Skin of body (tissue), 2 donors: ENCODE data around the gene ACOXL. TPM values are rescaled to one million over a fixed set of nuclear protein-coding genes. Genes with fewer than 3 reads are reported as not detected.

ENCODE experiments used
- DNase-seq: peaks from one replicate; lab custom pipeline; 2025; lab: John Stamatoyannopoulos, UW
- total RNA-seq: library from RNA; depleted of rRNA; stranded (reverse); fragments of >200 nt; gene quantifications from one replicate; pipeline ENCODE4 v1.2.3, GENCODE V29; 2014

The ACOXL gene
- total RNA-seq, 1 donor from 2014 or later, result 0.30 TPM

DNA sequence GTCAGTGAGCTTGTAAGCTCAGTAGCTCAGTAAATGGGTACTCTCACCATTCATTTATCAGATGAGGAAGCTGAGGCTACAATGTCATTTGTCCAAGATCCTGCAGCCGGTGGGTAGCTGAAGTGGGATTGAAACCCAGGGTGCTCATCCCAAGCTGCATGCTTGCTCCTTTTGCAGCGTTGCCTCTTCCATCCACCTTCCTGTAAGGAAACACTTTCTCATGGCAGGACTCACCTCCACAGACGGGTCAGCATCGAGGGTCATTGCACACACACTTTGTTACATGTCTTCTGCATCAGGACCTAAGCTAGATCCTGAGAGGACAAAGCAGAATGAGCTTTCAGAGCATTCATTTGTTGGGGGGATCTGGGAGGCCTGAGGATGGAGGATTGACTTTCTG, 60.7 kb downstream of the ACOXL start:
- no peak for DNase-seq

DNA sequence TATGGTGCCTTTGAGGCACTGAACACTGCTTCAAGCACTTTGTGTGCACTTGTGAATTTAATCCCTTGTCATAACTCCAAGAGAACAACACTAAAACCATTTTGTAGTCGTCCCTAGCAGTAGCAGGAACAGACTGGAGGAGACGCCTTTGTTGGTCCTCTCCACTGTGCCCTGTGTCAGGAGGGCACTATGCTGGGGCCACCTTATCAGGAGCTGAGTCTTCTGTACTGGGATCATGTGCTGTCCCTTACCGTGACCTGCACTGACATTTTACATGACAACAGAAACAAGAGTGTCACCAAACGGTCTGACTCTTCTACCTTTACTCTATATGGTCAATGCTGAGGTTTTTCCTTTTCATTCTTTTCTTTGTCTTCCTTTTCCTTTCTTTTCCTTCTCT, 62.0 kb downstream of the ACOXL start:
- DNase-seq, result no peak

DNA sequence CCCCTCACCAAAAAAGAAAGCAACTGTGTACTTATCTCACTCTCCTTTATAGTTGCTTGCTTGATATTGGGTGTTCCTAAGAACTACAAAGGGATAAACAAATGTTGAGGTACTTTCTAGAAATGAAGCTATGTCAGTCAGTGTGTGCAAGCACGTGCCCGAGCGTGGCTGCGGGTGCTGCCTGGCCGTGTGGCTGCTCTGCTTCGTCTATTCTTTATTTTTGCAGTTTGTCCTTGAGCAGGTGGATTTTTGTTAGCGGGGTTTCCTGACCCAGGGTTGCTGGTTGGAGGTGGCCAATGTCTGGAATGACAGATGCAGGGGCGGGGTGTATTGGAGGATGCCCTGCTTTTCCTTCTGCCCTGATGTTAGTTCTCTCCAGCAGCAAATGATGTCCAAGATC, 62.6 kb downstream of the ACOXL start:
- no peak for DNase-seq

DNA sequence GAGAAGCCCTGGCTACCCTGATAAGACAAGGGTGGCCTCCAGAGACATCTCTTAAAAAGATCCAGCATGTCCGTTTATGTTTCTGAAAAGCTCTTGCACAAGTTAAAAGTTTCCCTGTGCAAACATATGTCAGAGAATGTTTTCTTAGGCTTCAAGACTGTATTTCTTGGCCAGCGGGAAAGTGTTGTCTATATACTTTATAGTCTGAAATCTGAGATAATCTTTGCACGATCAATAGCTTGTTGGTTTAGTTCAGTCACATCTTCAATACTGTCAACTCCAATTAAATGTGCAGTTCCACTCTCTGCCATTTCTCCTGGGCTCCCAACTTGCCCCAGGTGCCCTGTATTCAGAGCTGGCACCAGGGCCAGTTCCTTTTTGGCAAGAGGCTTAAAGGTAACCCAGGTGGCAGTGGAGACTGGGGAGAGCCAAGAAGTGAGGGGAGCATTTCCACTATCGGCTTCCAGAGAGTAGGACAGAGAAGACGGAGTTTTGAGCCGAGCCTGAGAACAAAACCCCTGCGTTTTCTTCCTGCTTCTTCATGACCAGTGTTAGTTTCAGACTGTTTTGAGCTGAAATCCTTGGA, 64.4 kb downstream of the ACOXL start:
- peak; percentile 32 for DNase-seq

DNA sequence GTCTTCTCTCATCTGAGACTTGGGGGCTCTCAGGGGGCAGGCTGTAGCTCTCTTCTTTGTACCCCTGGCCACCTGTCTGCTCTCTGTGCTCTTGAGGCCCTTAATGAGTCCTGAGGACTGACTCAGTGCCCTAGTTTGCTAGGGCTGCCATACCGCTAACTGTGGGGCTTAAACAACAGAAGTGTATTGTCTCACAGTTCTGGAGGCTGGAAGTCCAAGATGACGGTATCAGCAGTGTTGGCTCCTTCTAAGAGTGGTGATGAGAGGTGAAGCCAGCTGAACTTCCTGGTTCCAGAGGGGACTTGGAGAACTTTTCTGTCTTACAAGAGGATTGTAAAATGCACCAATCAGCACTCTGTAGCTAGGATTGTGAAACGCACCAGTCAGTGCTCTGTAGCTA, 67.0 kb downstream of the ACOXL start:
- no peak for DNase-seq

DNA sequence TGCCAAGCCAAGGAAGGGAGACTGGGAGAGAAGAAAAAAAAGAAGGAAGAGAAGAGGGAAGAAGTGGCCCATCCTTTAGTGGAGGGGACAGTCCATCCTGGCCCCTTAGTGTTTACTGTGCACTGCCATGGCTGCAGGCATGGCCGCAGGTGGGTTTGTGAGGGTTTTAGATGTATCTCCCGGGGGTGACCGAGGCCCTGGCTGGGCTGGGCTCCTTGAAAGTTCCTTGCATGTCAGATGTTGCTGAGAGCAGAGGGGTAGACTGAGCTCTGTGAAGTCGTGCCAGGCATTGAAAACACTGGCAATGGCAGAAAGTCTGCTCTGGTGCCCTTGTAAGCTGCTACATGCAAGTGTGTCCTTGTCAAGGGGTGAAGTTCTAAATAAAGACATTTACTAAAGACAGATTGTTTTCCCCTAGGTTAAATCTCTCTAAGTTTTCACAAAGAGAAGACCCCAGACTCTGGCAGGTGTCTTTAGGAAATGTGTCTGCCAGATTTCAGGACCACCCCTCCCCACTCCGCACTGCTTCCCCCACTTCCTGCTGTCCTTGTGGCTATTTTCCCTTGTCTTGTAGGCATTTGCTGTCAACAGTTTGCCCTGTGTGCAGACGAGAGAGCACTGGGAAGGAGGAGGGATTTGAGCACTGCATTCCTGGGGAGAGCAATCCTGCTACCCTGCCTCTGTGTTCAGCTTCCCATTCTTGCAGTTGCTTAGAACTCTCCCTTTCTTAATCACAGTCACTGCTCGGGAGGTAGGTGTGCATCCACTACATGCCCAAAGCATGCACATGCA, 68.4 kb downstream of the ACOXL start:
- no peak for DNase-seq

DNA sequence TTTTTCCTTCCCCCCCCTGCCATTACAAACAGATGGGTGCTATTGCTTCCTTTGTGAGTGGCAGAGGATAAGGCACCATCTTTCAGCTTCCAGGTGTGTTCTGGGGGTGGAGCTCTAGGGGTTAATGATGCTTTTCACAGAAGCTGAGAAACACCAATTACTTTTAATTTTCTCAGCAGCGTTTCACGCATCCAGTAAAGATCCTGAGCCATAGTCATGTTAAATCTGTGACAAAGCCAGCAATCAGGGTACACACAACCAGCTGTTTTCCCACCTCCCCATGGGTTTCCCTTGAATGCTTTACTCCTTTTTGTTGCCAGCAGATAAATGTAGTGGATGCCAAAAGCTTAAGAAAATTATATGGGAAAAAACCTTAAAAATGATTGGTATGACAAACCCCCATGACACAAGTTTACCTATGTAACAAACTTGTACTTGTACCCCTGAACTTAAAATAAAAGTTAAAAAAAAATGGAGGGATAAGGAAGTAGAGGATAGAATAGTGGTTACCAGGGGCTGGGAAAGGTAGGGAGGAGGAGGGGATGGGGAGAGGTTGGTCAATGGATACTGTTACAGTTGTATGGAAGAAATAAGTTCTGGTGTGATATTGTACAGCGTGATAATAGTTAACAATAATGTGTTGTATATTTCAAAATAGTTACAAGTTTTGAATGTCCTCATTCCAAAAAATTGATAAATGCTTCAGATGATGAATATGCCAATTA, 70.0 kb downstream of the ACOXL start:
- DNase-seq, result no peak

DNA sequence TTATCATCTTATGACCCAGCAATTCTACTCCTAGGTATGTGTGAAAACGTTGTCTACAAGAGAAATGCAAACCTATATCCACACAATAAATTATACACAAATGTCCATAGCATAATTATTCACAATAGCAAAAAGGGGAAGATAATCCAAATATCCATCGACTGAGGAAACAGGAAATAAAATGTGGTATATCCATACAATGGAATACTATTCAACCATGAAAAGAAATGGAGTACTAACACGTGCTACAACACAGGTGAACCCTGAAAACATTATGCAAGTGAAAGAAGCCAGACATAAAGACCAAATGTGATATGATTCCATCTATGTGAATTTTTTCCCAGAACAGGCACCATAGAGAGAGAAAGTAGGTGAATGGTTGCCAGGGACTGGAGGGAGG, 72.1 kb downstream of the ACOXL start:
- no peak for DNase-seq

DNA sequence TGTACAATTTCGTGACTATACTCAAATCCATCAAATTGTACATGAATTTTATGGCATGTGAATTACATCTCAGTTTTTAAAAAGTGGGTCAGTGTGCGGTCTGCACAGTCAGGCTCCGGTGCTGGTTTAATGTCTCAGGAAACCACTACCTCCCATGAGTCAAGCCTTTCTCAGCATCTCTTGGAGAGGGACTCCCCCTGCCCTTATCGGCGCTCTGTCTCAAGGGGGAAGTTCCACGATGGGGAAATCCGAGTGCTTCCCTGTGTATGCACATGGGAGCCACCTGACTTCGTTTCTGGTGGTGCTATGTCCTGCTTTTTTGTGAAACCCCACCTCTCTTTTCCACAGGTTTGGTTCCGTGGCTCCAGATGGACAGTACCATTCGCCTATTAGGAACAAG, 72.5 kb downstream of the ACOXL start:
- DNase-seq, result no peak

DNA sequence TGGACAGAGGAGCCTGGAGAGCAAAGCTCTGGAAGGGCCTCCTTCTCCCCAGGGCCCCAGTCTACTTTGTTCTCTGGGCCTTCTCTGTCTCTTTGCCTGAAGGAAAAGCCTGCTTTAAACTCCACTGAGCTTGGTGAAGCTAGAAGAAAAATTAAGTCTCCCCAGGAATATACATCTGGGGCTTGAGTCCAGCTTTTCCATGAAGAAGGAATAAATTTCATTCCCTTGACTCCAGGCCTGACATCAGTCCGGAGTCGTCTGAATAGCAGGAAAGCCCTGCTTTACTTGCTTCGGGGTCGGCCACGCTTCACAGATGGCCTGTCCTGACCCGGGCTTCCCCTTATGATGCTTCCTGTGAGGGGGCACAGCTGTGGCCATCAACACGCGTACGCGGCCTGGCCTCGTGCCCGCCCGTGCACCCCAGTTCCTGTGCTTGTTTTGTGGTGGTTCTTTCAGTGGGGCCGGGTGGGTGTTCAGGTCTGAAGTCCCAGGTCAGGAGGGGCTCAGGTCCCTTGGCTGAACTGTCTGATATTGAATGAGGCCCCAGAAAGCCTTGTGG, 73.6 kb downstream of the ACOXL start:
- no peak for DNase-seq

DNA sequence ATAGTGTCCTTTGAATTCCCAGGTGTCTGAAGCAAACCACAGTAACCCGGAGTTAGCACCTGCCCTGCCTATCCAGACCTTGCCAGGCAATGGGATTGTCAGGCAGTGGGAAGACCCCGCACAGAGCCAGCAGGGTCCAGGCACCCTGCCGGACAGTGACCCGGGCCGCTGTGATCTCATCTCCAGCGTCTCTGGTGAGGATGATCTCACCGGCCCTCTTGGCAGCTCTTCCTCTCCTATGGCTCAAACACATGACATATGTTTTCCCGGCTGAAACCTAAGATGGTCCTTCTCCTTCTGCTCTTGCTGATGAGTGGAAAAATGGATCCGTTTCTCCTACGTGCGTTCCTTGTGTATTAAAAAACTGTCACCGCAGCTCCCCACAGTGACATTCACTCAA, 75.1 kb downstream of the ACOXL start:
- peak; percentile 54 for DNase-seq

DNA sequence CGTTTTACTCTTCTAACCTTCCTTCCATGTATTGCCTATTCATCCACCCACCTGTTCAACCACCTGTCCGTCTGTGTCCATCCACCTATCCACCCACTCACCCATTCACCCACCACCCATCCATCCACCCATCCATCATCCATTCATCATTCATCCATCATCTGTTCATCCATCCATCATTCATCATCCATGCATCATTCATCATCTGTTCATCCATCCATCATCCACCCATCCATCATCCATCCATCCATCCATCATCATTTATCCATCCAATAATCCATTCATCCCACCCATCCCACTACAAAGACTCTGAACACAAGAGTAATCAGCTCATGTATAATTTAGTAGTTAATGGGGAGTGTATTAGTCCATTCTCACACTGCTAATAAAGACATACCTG, 78.0 kb downstream of the ACOXL start:
- DNase-seq, result no peak

DNA sequence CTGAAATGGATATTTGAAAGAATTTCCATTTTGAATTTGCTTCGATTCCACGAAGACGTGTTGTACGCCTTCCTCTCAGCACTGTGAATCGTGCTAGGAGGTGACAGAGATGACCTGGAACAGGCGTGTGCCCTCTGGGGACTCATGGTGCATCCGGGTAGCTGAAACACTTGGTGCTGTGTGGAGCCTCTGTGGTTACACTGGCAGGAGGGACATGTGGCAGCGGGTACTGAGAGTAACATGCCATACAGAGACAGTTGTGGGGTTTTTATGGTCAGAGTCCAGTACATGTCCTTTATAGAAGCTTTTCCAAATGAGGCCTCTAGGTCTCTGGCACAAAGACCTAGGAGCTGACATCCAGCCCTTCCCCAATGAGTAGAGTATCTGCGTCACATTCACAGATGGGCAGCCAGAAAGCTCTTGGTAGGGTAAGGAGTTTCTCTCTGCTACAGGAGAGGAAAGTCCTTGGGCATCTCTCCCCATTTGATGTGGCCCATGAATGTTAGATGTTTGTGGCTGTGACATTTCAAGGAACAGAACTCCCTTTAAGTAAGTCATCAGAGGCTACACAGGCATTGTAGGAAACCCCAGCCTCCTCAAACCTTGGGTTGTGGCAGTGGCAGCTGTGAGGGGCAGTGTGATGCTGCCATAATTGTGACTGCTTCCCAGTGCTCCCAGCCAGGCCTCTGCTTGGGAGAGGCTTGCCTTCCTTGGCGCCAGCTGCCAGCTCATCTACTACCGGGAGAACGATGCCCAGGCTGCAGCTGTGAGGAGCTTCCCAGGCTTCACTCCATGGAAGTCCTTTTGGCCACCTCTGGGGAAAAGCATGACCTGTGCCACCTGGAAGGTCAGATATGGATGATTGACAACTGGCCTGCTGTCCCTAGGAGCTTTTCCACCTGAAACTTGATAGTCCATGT, 80.6 kb downstream of the ACOXL start:
- DNase-seq, result no peak

DNA sequence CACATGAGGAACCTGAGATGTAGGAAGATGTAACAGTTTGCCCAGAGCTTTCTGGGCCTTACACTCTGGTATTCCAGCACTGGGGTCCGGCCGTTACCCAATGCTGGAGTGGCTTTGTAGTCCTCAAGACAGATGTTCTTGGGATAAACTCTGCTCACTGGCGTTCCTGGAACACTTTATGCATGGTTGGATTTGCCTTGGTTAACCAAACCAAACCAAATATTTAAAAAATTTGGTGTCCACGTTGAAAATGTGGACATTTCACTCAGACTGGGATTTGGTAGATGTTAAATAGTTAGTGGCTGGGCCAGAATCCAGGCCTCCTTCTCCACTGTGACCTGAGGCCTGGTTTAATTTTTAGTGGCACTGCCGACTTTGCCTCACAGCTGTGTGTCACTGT, 81.5 kb downstream of the ACOXL start:
- DNase-seq, result no peak

DNA sequence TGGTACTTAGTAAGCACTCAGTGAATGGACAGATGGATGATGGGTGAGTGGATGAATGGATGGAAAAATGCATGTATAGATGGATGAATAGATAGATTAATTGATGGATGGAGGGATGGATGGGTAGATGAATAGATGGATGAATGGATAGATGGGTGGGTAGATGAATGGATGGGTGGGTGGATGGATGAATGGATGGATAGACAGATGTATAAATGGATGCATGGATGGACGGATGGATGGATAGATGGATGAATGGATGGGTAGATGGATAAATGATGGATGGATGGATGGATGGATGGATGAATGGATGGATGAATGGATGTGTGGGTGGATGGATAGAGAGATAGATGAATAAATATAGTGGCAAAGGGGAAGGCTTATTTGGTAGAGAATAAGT, 83.6 kb downstream of the ACOXL start:
- DNase-seq, result no peak

DNA sequence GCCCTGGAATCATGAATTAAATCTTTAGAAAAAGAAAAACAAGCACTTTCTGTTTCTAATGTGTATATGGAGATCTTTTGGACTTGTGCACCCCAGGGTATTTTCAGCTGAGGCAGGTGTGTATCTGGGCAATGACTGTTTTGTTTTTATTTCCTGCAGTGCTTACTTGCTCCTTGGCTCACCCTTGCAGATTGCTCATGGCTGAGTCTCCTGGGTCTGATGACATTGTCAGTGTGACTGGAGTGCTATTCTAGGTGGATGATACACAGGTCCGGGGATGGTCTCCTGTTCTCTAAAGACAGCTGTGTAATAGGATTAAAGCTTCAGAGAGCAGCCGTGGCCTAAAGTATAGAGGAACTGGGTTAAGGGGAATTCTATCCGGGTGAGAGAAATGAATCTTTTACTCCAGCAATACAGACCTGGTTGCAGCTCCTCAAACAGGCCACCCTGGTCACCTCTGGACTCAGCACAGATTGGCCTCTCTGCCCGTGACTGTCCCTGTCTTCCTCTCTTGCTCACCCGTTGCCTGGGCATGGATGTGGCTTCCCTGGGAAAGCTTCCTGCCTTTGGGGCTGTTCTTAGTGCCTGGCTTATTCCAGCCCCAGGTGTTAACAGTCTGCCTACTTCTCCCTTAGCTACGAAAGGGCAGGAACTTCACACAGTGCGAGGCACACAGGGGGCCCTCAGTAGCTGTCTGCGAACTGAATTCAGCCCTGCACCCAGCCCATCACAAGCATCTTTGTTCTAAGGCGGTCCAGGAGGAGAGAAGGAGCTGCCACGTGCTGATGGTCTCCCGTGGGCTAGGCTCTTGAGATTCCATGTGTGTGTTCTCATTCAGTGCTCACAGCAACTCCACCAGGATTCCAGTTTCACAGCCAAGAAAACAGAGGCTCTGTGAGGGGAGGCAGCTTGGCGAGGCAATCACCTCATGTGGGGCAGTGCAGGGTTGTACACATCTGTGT, 84.3 kb downstream of the ACOXL start:
- peak; percentile 79 for DNase-seq

DNA sequence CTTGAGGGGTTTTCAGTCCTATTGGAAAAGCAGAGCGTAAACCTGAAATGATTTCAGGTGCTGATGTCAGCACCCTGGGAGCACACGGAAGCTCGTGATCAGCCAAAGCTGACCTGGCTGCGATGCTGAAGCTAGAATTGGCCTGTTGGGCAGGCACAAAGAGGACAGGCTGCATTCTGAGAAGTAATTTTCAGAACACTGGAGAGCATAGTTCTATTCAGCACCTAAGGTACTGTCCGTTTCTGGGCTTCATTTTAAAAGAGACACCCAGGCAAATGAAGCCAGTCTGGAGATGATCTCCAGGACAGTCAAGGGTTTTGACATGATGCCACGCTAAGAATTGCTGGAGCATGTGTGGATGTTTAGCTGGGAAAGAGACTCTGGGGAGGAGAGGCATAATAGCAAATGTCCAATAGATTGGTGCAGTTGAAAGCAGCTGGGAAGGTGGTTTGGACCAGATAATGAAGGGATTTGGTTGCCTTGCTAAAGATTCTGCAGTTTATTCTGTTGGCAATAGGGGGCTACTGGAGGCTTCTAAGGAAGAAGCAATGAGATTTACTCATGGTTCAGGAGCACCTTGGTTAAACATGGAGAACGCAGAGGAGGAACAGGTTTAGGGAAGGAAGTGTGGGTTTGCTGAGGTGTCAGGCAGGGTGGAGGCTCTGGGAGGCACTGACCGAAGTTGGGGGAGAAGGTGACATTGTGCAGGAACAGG, 86.6 kb downstream of the ACOXL start:
- no peak for DNase-seq

DNA sequence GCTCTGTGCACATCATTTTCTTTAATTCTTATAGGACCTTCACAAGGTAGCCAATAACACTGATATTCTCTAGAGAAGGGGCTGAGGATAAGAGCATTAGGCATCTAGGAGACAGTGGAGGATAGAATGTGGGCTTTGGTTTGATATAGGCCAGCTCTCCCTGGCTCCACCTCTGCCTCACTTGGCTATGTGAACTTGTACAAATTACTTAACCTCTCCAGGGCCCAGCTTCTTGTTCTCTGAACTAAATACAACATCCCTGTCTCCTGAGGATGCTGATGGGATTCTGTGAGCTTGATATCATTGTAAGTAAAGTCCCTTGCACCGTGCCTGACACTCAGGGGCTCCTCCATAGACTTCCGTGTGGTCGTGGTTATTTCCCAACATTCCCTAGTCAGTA, 87.3 kb downstream of the ACOXL start:
- DNase-seq, result no peak

DNA sequence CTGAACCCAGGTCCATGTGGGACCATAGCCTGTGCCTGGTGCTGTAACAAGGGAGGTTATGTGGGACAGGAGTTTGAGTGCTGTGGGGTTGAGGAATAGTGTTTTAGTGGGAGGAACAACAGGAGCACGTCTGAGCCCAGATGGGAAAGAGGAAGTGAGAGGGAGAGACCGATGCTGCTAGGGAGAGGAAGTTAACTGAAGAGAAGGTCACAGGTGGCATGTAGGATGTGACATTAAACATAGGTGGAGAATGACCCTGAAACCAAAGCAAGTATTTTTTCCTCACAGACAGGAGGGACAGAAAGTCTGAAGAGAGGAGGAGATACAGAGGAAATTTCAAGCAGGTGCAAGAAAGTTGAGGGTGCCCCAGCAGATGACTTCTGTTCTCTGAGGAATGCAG, 87.8 kb downstream of the ACOXL start:
- no peak for DNase-seq

DNA sequence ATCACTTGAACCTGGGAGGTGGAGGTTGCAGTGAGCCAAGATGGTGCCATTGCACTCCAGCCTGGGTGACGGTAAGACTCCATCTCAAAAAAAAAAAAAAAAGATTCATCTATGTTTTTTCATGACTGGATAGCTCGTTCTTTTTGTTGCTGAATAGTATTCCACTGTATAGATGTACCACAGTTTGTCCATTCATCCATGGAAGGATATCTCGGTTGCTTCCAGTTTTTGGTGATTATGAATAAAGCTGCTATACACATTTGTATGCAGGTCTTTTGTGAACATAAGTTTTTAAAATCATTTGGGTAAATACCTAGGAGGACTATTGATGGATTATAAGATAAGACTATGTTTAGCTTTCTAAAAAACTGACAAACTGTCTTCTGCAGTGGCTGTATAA, 90.8 kb downstream of the ACOXL start:
- no peak for DNase-seq
